CD14-positive monocyte (primary cell): ENCODE results near the gene RCN1. TPM values are rescaled to one million over a fixed set of nuclear protein-coding genes. Genes with fewer than 3 reads are reported as not detected.
A peak's percentile ranks its signal among the peaks of the same experiment; 100 is the strongest.

Experiments
- DNase-seq, 3 donors: peaks; one replicate each; pipeline ENCODE4 v3.0.0-alpha.2; 2011 to 2022
- H2AFZ ChIP-seq: 2 replicates; pipeline ENCODE4 v1.6.0; 2012; ENCODE audit warnings: mild to moderate bottlenecking, low read depth, low read length, inconsistent platforms; ENCODE audit not compliant: insufficient read depth, poor library complexity, severe bottlenecking
- H3K27ac ChIP-seq, 2 donors: 1 replicate in 1 of 2; 2 replicates in 1 of 2; pipeline ENCODE4 v1.5.1; 2012 to 2013; ENCODE audit warnings: low read length in 2 of 2, control low read depth in 1 of 2, inconsistent platforms in 1 of 2, low read depth in 1 of 2, mild to moderate bottlenecking in 1 of 2
- H3K27me3 ChIP-seq, 2 donors: one replicate each; pipeline versions ENCODE4 v1.6.0 to v1.6.1; 2011 to 2013; ENCODE audit warnings: low read length in 2 of 2; ENCODE audit not compliant: control insufficient read depth in 2 of 2, insufficient read depth in 2 of 2
- H3K36me3 ChIP-seq, 2 donors: replicated peaks in 1 of 2; 1 replicate in 1 of 2; 2 replicates in 1 of 2; pipeline versions ENCODE4 v1.5.1 to v1.6.1; 2012 to 2013; ENCODE audit warnings: low read length in 2 of 2, control low read depth in 1 of 2, inconsistent platforms in 1 of 2, mild to moderate bottlenecking in 1 of 2; ENCODE audit not compliant: insufficient read depth in 2 of 2, control insufficient read depth in 1 of 2
- H3K4me1 ChIP-seq, 2 donors: 1 replicate in 1 of 2; 2 replicates in 1 of 2; pipeline versions ENCODE4 v1.5.1 to v1.6.1; 2012 to 2013; ENCODE audit warnings: low read length in 2 of 2, control low read depth in 1 of 2, inconsistent platforms in 1 of 2, mild to moderate bottlenecking in 1 of 2, moderate library complexity in 1 of 2; ENCODE audit not compliant: insufficient read depth in 2 of 2, control insufficient read depth in 1 of 2
- H3K4me2 ChIP-seq: replicated peaks from 2 replicates; pipeline ENCODE3; 2012; ENCODE audit warnings: low read length, moderate library complexity, mild to moderate bottlenecking; ENCODE audit not compliant: poor library complexity, severe bottlenecking; ENCODE audit errors: extremely low read depth
- H3K4me3 ChIP-seq, 3 experiments: fragments of 200-600 bp in 1 of 3; sonication (generic) in 1 of 3; replicated peaks in 1 of 3; 1 replicate in 2 of 3; 2 replicates in 1 of 3; pipeline ENCODE4 v1.5.1; 2011 to 2013; ENCODE audit warnings: low read length in 3 of 3, mild to moderate bottlenecking in 3 of 3, control low read depth in 2 of 3, low read depth in 2 of 3, inconsistent platforms in 1 of 3, moderate library complexity in 1 of 3
- H3K79me2 ChIP-seq: 2 replicates; pipeline ENCODE4 v1.6.0; 2012; ENCODE audit warnings: mild to moderate bottlenecking, control low read depth, inconsistent platforms, low read length, moderate library complexity; ENCODE audit not compliant: insufficient read depth
- H3K9ac ChIP-seq: 2 replicates; pipeline ENCODE4 v1.6.0; 2017; ENCODE audit warnings: low read length, mild to moderate bottlenecking; ENCODE audit not compliant: insufficient read depth, poor library complexity, severe bottlenecking
- H3K9me3 ChIP-seq, 2 donors: replicated peaks in 1 of 2; 1 replicate in 1 of 2; 2 replicates in 1 of 2; pipeline versions ENCODE4 v1.5.1 to v1.6.1; 2012 to 2013; ENCODE audit warnings: low read length in 2 of 2, control low read depth in 1 of 2; ENCODE audit not compliant: control insufficient read depth in 1 of 2, insufficient read depth in 1 of 2
- H4K20me1 ChIP-seq: 2 replicates; pipeline ENCODE4 v1.6.0; 2012; ENCODE audit warnings: mild to moderate bottlenecking, low read length, control low read depth, moderate library complexity; ENCODE audit not compliant: insufficient read depth
- H3K27ac Mint-ChIP-seq, 7 donors: one replicate each; pipeline ENCODE4 v1.8.0; 2020; ENCODE audit warnings: mild to moderate bottlenecking in 7 of 7, mixed read lengths in 7 of 7, moderate library complexity in 6 of 7, inconsistent platforms in 2 of 7
- H3K27me3 Mint-ChIP-seq, 3 donors: one replicate each; pipeline ENCODE4 v1.8.0; 2021 to 2022; ENCODE audit warnings: low read depth in 3 of 3, mild to moderate bottlenecking in 3 of 3, mixed read lengths in 3 of 3, moderate library complexity in 3 of 3, inconsistent platforms in 1 of 3
- H3K36me3 Mint-ChIP-seq, 2 donors: one replicate each; pipeline ENCODE4 v1.8.0; 2020; ENCODE audit warnings: mixed read lengths in 2 of 2, inconsistent platforms in 1 of 2, mild to moderate bottlenecking in 1 of 2
- H3K4me1 Mint-ChIP-seq: one replicate; pipeline ENCODE4 v1.8.0; 2020; ENCODE audit warnings: mild to moderate bottlenecking, mixed read lengths
- H3K4me3 Mint-ChIP-seq, 2 donors: one replicate each; pipeline ENCODE4 v1.8.0; 2020; ENCODE audit warnings: mild to moderate bottlenecking in 2 of 2, mixed read lengths in 2 of 2, moderate library complexity in 1 of 2
- H3K9me3 Mint-ChIP-seq, 7 donors: one replicate each; pipeline ENCODE4 v1.8.0; 2020 to 2022; ENCODE audit warnings: mixed read lengths in 7 of 7, mild to moderate bottlenecking in 6 of 7, moderate library complexity in 6 of 7, inconsistent platforms in 2 of 7
- WGBS: methylation state at CpG from one replicate; pipeline ENCODE4 v1.1.5; 2013; ENCODE audit warnings: missing lambda C conversion rate; ENCODE audit not compliant: insufficient coverage; 5-methylcytosine and 5-hydroxymethylcytosine counted together
- intact Hi-C, 2 donors: fragments of 100-400 bp; cut with micrococcal nuclease; formaldehyde crosslinking; loops; one replicate each; pipeline versions ENCODE4 v1.15.0 to v1.15.1; 2023
- polyA plus RNA-seq, 3 donors: library from polyadenylated mRNA; depleted of rRNA in 1 of 3; unstranded in 2 of 3; stranded (reverse) in 1 of 3; fragments of 300-500 nt in 2 of 3; fragments of >200 nt in 1 of 3; fragmentation: Illumina TruSeq in 2 of 3; gene quantifications; 1 replicate in 2 of 3; 2 replicates in 1 of 3; pipeline ENCODE4 v1.2.3, GENCODE V29; 2012 to 2021
- TF ChIP-seq, protein P1 (sequence below): fragments of 200-600 bp; IDR thresholded peaks from one replicate; pipeline ENCODE4 v1.8.0; 2022; ENCODE audit warnings: antibody characterized with exemption, mild to moderate bottlenecking

The RCN1 gene
- polyA plus RNA-seq, 3 donors = 7.3 to 22.0 (median 20.5) TPM

- Histone ChIP-seq H4K20me1 (no peaks in the 10 kb centered on the region), H3K36me3 (no peaks in the 10 kb centered on the region), H3K4me3 (no peak overlapping the region), H3K4me1 (peaks cover 12 to 26% of the 10 kb centered on the region in 2 donors), H3K4me2 (no peak overlapping the region), H3K9me3 (no peaks in the 10 kb centered on the region), H3K79me2 (peaks cover 4% of the 10 kb centered on the region), H3K27me3 (peaks cover 2 to 6% of the 10 kb centered on the region in 2 donors), H2AFZ (no peak overlapping the region), H3K27ac (no peak overlapping the region), H3K9ac (no peak overlapping the region)
- TF ChIP-seq, protein P1, sequence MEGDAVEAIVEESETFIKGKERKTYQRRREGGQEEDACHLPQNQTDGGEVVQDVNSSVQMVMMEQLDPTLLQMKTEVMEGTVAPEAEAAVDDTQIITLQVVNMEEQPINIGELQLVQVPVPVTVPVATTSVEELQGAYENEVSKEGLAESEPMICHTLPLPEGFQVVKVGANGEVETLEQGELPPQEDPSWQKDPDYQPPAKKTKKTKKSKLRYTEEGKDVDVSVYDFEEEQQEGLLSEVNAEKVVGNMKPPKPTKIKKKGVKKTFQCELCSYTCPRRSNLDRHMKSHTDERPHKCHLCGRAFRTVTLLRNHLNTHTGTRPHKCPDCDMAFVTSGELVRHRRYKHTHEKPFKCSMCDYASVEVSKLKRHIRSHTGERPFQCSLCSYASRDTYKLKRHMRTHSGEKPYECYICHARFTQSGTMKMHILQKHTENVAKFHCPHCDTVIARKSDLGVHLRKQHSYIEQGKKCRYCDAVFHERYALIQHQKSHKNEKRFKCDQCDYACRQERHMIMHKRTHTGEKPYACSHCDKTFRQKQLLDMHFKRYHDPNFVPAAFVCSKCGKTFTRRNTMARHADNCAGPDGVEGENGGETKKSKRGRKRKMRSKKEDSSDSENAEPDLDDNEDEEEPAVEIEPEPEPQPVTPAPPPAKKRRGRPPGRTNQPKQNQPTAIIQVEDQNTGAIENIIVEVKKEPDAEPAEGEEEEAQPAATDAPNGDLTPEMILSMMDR = no peak
- WGBS = no CpG with 5 or more reads among the region's 1 CpG
- peaks cover 6 to 15% (median 7%) of the 10 kb centered on the region in 3 donors for H3K27me3 Mint-ChIP-seq
- H3K9me3 Mint-ChIP-seq = peaks cover 0 to 3% (median 0%) of the 10 kb centered on the region in 7 donors
- intact Hi-C loops = no loop called here
- peaks cover 23% of the 10 kb centered on the region for H3K4me1 Mint-ChIP-seq
- H3K36me3 Mint-ChIP-seq = no peaks in the 10 kb centered on the region
- no peak for DNase-seq
- H3K4me3 Mint-ChIP-seq = no peak overlapping the region
- no peak overlapping the region for H3K27ac Mint-ChIP-seq
Observed at GRCh38 chr11:32087597-32087996, 3.3 kb upstream of the RCN1 start.

DNA sequence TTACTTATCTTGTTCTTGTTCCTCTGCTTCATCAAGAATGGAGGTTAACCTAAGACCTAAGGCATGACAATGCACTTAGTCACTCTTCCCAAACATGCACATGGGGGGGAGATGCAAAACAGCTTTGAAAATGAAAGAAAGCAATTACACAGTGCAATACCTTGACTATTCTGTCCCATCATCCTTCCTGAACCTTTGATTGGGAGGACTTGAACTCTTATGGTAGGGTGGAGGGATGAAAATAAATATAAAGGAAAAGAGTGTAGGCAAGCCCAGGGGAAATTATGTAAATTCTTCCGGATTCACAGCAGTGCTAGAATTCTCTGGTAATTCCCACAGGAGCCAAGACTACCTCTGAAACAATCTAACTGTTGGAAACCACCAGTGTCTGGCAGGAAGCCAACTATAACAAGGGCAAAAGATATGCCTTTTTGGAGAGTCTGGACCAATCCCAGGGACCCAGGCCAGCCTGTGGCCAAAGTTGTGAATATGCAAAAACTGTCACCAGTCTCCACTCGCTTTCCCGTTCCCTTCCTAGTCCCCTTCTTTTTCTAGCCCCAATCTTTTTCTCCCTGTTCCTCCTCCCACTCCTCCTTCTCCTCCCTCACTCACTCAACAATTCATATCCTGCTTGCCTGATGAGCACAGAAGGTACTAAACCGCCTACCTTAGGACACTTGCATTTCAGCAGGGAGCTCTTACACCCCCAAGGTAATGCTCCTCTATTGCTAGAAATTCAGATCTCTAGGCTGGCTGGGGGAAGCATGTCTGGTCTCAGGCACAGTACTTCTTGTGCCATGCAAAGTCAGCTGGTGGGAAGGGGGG lies 2.5 kb upstream of the RCN1 start:
- H3K27ac ChIP-seq = no peak overlapping the region
- H3K79me2 ChIP-seq = peaks cover 7% of the 10 kb centered on the region
- no peak overlapping the region for H3K4me3 ChIP-seq
- H4K20me1 ChIP-seq = no peaks in the 10 kb centered on the region
- 6% methylated on average over 3 of the region's 4 CpGs for WGBS
- H3K4me2 ChIP-seq = no peak overlapping the region
- H3K4me1 ChIP-seq = peaks cover 12 to 28% of the 10 kb centered on the region in 2 donors
- H3K4me3 Mint-ChIP-seq = no peak overlapping the region
- H3K9ac ChIP-seq = no peak overlapping the region
- TF ChIP-seq, protein P1 = no peak
- H2AFZ ChIP-seq = no peak overlapping the region
- peaks cover 24% of the 10 kb centered on the region for H3K4me1 Mint-ChIP-seq
- no peaks in the 10 kb centered on the region for H3K36me3 Mint-ChIP-seq
- no peaks in the 10 kb centered on the region for H3K36me3 ChIP-seq
- no peaks in the 10 kb centered on the region for H3K9me3 Mint-ChIP-seq
- peak in 1 of 3 donors; percentile 19 for DNase-seq
- H3K27ac Mint-ChIP-seq = no peak overlapping the region
- intact Hi-C loops = no loop called here
- peaks cover 2 to 6% of the 10 kb centered on the region in 2 donors for H3K27me3 ChIP-seq
- H3K27me3 Mint-ChIP-seq = peaks cover 5 to 13% (median 6%) of the 10 kb centered on the region in 3 donors
- no peaks in the 10 kb centered on the region for H3K9me3 ChIP-seq
